ENCODE data around the gene TMEM229A. TPM values are rescaled to one million over a fixed set of nuclear protein-coding genes. Genes with fewer than 3 reads are reported as not detected.

Gene TMEM229A
- total RNA-seq, 2 experiments from 2014 or later: not detected

- DNase-seq (no peak), ATAC-seq (ENCODE audit: poor library complexity) (no peak)
- Mint-ChIP-seq H3K9me3 (no peaks in the 10 kb centered on the region), H3K36me3 (ENCODE audit: low read depth) (no peaks in the 10 kb centered on the region), H3K27me3 (no peaks in the 10 kb centered on the region), H3K27ac (no peak overlapping the region), H3K4me3 (no peak overlapping the region), H3K4me1 (ENCODE audit: low read depth) (no peaks in the 10 kb centered on the region)
- no peaks in the 10 kb centered on the region for H3K4me1 ChIP-seq (ENCODE audit: insufficient read depth, low read length)
- H3K27me3 ChIP-seq (ENCODE audit: control insufficient read depth in 1 of 2, insufficient read depth in 2 of 2, low read length in 2 of 2): no peaks in the 10 kb centered on the region
- H3K36me3 ChIP-seq (ENCODE audit: insufficient read depth, low read length): no peaks in the 10 kb centered on the region
- no peak for TF ChIP-seq CTCF (IDR thresholded peaks at IDR 0.05)
- ChIA-PET POLR2A (no interaction called here), CTCF (no interaction called here)
- no peaks in the 10 kb centered on the region for H3K9me3 ChIP-seq (ENCODE audit: control insufficient read depth in 1 of 2, insufficient read depth in 1 of 2, low read length in 2 of 2)
- no peak overlapping the region for H3K27ac ChIP-seq (ENCODE audit: low read depth in 1 of 2, low read length in 2 of 2)
- H3K4me3 ChIP-seq (ENCODE audit: low read length): no peak overlapping the region
- intact Hi-C loops (cut with DNase I, micrococcal nuclease): no loop called here
Measured at GRCh38 chr7:124057872-124058271, 25.0 kb upstream of the TMEM229A start.

GRCh38 chr7:124056234-124056633, 23.4 kb upstream of the TMEM229A start:
- TF ChIP-seq CTCF (IDR thresholded peaks at IDR 0.05): no peak
- Mint-ChIP-seq H3K27me3 (no peaks in the 10 kb centered on the region), H3K4me3 (no peak overlapping the region), H3K36me3 (ENCODE audit: low read depth) (no peaks in the 10 kb centered on the region), H3K27ac (no peak overlapping the region), H3K4me1 (ENCODE audit: low read depth) (no peaks in the 10 kb centered on the region), H3K9me3 (no peaks in the 10 kb centered on the region)
- intact Hi-C loops (cut with DNase I, micrococcal nuclease): no loop called here
- Histone ChIP-seq H3K9me3 (ENCODE audit: control insufficient read depth in 1 of 2, insufficient read depth in 1 of 2, low read length in 2 of 2) (no peaks in the 10 kb centered on the region), H3K36me3 (ENCODE audit: insufficient read depth, low read length) (no peaks in the 10 kb centered on the region), H3K4me1 (ENCODE audit: insufficient read depth, low read length) (no peaks in the 10 kb centered on the region), H3K27me3 (ENCODE audit: control insufficient read depth in 1 of 2, insufficient read depth in 2 of 2, low read length in 2 of 2) (no peaks in the 10 kb centered on the region), H3K4me3 (ENCODE audit: low read length) (no peak overlapping the region), H3K27ac (ENCODE audit: low read depth in 1 of 2, low read length in 2 of 2) (no peak overlapping the region)
- no peak for ATAC-seq (ENCODE audit: poor library complexity)
- DNase-seq: no peak
- ChIA-PET CTCF (no interaction called here), POLR2A (no interaction called here)

- TF ChIP-seq CTCF (IDR thresholded peaks at IDR 0.05): no peak
- POLR2A ChIA-PET: no interaction called here
- H3K4me3 Mint-ChIP-seq: no peak overlapping the region
- ATAC-seq (ENCODE audit: poor library complexity) (no peak), DNase-seq (no peak)
- intact Hi-C loops (cut with DNase I, micrococcal nuclease): no loop called here
- peaks cover 2% of the 10 kb centered on the region for H3K9me3 Mint-ChIP-seq
- H3K27me3 ChIP-seq (ENCODE audit: control insufficient read depth in 1 of 2, insufficient read depth in 2 of 2, low read length in 2 of 2): no peaks in the 10 kb centered on the region
- no peaks in the 10 kb centered on the region for H3K4me1 ChIP-seq (ENCODE audit: insufficient read depth, low read length)
- no peaks in the 10 kb centered on the region for H3K4me1 Mint-ChIP-seq (ENCODE audit: low read depth)
- H3K27ac Mint-ChIP-seq: no peak overlapping the region
- H3K4me3 ChIP-seq (ENCODE audit: low read length): no peak overlapping the region
- CTCF ChIA-PET: no interaction called here
- H3K36me3 ChIP-seq (ENCODE audit: insufficient read depth, low read length): no peaks in the 10 kb centered on the region
- H3K27me3 Mint-ChIP-seq: no peaks in the 10 kb centered on the region
- H3K9me3 ChIP-seq (ENCODE audit: control insufficient read depth in 1 of 2, insufficient read depth in 1 of 2, low read length in 2 of 2): no peaks in the 10 kb centered on the region
- H3K36me3 Mint-ChIP-seq (ENCODE audit: low read depth): no peaks in the 10 kb centered on the region
- H3K27ac ChIP-seq (ENCODE audit: low read depth in 1 of 2, low read length in 2 of 2): no peak overlapping the region
Measured at GRCh38 chr7:124051681-124052377, 19.0 kb upstream of the TMEM229A start.
